HepG2 (cell line): ENCODE data around the gene ZKSCAN1. TPM values are rescaled to one million over a fixed set of nuclear protein-coding genes. Genes with fewer than 3 reads are reported as not detected.
A peak's percentile ranks its signal among the peaks of the same experiment; 100 is the strongest.

ENCODE experiments used
- AGO2 ChIP-seq: fragments of 200-400 bp; formaldehyde crosslinking; optimal IDR thresholded peaks from 2 replicates; pipeline ENCODE3; 2017; ENCODE audit warnings: mild to moderate bottlenecking, low read depth, low read length, moderate library complexity
- FLYWCH1 ChIP-seq: sonication (generic); formaldehyde crosslinking; IDR thresholded peaks from 2 replicates; pipeline ENCODE4 v1.8.1; 2023; ENCODE audit warnings: mild to moderate bottlenecking, missing genetic modification reagents
- KMT2A ChIP-seq: sonication (generic); formaldehyde crosslinking; IDR thresholded peaks from 2 replicates; pipeline ENCODE4 v1.4.0; 2020; ENCODE audit warnings: missing genetic modification reagents
- MAFK ChIP-seq, 2 experiments: IDR thresholded peaks in 1 of 2; conservative IDR thresholded peaks in 1 of 2; 2 replicates each; pipeline ENCODE4 v1.6.1; 2011; ENCODE audit warnings: improper control_type of control experiment in 2 of 2, low read length in 2 of 2
- MED1 ChIP-seq: sonication (generic); formaldehyde crosslinking; IDR thresholded peaks from 2 replicates; pipeline ENCODE4 v1.4.0; 2020; ENCODE audit warnings: missing genetic modification reagents
- PCBP2 ChIP-seq: fragments of 200-400 bp; formaldehyde crosslinking; optimal IDR thresholded peaks from 2 replicates; pipeline ENCODE3; 2018; ENCODE audit warnings: low read length, low read depth; ENCODE audit not compliant: poor library complexity, severe bottlenecking
- SETDB1 ChIP-seq: sonication (generic); formaldehyde crosslinking; IDR thresholded peaks from 2 replicates; pipeline ENCODE4 v1.5.1; 2020; ENCODE audit warnings: missing genetic modification reagents, mild to moderate bottlenecking, borderline replicate concordance
- SOX5 ChIP-seq: IDR thresholded peaks from 2 replicates; pipeline ENCODE4 v1.6.1; 2016; ENCODE audit warnings: borderline replicate concordance
- ZBTB8A ChIP-seq: sonication (generic); formaldehyde crosslinking; IDR thresholded peaks from 2 replicates; pipeline ENCODE4 v1.4.0; 2020; ENCODE audit warnings: mild to moderate bottlenecking, low read depth, missing genetic modification reagents, borderline replicate concordance
- ZFP36 ChIP-seq: fragments of 150-350 bp; IDR thresholded peaks from 2 replicates; pipeline ENCODE4 v1.6.1; 2018; ENCODE audit warnings: borderline replicate concordance, low read length, low read depth; ENCODE audit not compliant: partially characterized antibody
- ZNF17 ChIP-seq: sonication (generic); formaldehyde crosslinking; IDR thresholded peaks from 2 replicates; pipeline ENCODE4 v1.5.0; 2020; ENCODE audit warnings: mild to moderate bottlenecking, missing genetic modification reagents
- ZNF251 ChIP-seq: sonication (generic); formaldehyde crosslinking; IDR thresholded peaks from 2 replicates; pipeline ENCODE4 v1.9.0; 2021; ENCODE audit warnings: mild to moderate bottlenecking, missing genetic modification reagents
- ZNF703 ChIP-seq: sonication (generic); formaldehyde crosslinking; IDR thresholded peaks from 2 replicates; pipeline ENCODE4 v1.5.1; 2020; ENCODE audit warnings: missing genetic modification reagents, mild to moderate bottlenecking, moderate library complexity, borderline replicate concordance
- ZNF850 ChIP-seq: sonication (generic); formaldehyde crosslinking; conservative IDR thresholded peaks from 2 replicates; pipeline ENCODE4 v1.9.0; 2021; ENCODE audit warnings: mild to moderate bottlenecking, missing genetic modification reagents
- polyA plus RNA-seq, 8 experiments: library from polyadenylated mRNA; depleted of rRNA in 3 of 8; stranded (reverse) in 7 of 8; unstranded in 1 of 8; fragments of >200 nt; fragmentation: Illumina TruSeq in 4 of 8; extraction: Trizol in 4 of 8; gene quantifications; 2 replicates each; pipeline versions ENCODE4 v1.2.1 to v1.2.3, GENCODE V29; 2011 to 2016; ENCODE audit warnings: low read depth in 4 of 8, missing spikeins in 1 of 8, mixed read lengths in 1 of 8; ENCODE audit not compliant: insufficient read depth in 1 of 8
- total RNA-seq, 5 experiments: library from RNA; depleted of rRNA; stranded (reverse); fragments of >200 nt; fragmentation: Illumina TruSeq; extraction: Trizol; gene quantifications; 2 replicates each; pipeline ENCODE4 v1.2.3, GENCODE V29; 2016; ENCODE audit warnings: low read depth in 1 of 5
- TF ChIP-seq, protein P1 (sequence below): sonication (generic); formaldehyde crosslinking; IDR thresholded peaks from 2 replicates; pipeline ENCODE4 v1.9.0; 2021; ENCODE audit warnings: missing genetic modification reagents, borderline replicate concordance
- TF ChIP-seq, protein P2 (sequence below): sonication (generic); formaldehyde crosslinking; IDR thresholded peaks from 2 replicates; pipeline ENCODE4 v1.4.0; 2020; ENCODE audit warnings: missing genetic modification reagents
- TF ChIP-seq, protein P3 (sequence below): sonication (generic); formaldehyde crosslinking; conservative IDR thresholded peaks from 2 replicates; pipeline ENCODE4 v1.8.0; 2022; ENCODE audit warnings: mild to moderate bottlenecking, moderate library complexity, missing genetic modification reagents
- TF ChIP-seq, protein P4 (sequence below): sonication (generic); formaldehyde crosslinking; IDR thresholded peaks from 2 replicates; pipeline ENCODE4 v1.4.0; 2020; ENCODE audit warnings: mild to moderate bottlenecking, missing genetic modification reagents
- TF ChIP-seq, protein P5 (sequence below): sonication (generic); formaldehyde crosslinking; IDR thresholded peaks from 2 replicates; pipeline ENCODE4 v1.9.0; 2022; ENCODE audit warnings: missing genetic modification reagents, mild to moderate bottlenecking, borderline replicate concordance

Gene ZKSCAN1
- total and polyA plus RNA-seq, 2 of the 13 experiments (the other 11 are each of a cell fraction or from before 2014, with no cell fraction given): 46.4 to 60.6 TPM

DNA sequence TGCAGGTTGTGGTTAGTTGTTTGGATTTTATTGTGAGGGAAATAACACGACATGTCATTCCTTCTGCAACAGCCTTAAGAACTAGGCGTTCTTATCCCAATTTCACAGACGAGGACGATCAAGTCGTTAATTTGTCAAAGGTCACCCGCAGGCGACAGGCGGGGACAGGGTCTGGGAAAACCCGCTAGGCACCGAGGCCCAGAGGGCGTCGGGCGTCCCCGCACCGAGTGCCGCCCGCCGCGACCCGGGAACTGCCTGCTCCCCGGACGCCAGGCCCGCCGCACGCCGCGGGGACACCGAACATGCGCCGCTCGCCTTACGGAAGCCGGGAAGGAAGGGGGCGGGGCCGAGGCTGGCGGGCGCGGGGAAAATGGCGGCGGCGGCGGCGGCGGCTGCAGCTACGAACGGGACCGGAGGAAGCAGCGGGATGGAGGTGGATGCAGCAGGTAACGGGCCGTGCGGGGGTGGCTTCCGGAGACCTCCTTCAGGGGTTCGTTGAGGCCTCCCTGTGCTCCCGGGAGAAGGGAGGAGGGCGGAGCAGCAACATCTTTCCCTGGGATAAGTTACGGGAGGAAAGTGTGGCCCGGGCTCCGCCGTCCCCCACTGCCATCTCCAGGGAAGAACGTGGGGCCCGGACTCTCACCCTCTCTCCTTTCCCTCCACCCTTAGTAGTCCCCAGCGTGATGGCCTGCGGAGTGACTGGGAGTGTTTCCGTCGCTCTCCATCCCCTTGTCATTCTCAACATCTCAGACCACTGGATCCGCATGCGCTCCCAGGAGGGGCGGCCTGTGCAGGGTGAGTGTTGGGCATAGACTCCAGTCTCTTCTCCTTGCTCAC is 73.4 kb downstream of the ZKSCAN1 start, which contains the start of gene COPS6 (continued):
- TF ChIP-seq, protein P1, sequence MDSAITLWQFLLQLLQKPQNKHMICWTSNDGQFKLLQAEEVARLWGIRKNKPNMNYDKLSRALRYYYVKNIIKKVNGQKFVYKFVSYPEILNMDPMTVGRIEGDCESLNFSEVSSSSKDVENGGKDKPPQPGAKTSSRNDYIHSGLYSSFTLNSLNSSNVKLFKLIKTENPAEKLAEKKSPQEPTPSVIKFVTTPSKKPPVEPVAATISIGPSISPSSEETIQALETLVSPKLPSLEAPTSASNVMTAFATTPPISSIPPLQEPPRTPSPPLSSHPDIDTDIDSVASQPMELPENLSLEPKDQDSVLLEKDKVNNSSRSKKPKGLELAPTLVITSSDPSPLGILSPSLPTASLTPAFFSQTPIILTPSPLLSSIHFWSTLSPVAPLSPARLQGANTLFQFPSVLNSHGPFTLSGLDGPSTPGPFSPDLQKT: no peak
- TF ChIP-seq ZBTB8A (CRISPR knock-in tag) (peak; percentile 53; the same call in 1 of the 2 replicates), ZFP36 (no peak), SETDB1 (CRISPR knock-in tag) (no peak), FLYWCH1 (CRISPR knock-in tag) (peak; percentile 85; the same call in 1 of the 2 replicates), AGO2 (no peak), MED1 (CRISPR knock-in tag) (peak; percentile 84), KMT2A (peak; percentile 88), ZNF251 (peak; percentile 67; the same call in 1 of the 2 replicates), MAFK (conservative IDR thresholded peaks at IDR 0.05 in 1 of 2, IDR thresholded peaks at IDR 0.05 in 1 of 2; ENCODE audit: low read length in 2 of 2) (no peak), SOX5 (CRISPR knock-in tag) (peak; percentile 41; the same call in 1 of the 2 replicates), ZNF703 (CRISPR knock-in tag) (peak; percentile 90; the same call in 1 of the 2 replicates), PCBP2 (no peak), ZNF17 (CRISPR knock-in tag) (no peak), ZNF850 (CRISPR knock-in tag) (no peak)
- TF ChIP-seq, protein P2, sequence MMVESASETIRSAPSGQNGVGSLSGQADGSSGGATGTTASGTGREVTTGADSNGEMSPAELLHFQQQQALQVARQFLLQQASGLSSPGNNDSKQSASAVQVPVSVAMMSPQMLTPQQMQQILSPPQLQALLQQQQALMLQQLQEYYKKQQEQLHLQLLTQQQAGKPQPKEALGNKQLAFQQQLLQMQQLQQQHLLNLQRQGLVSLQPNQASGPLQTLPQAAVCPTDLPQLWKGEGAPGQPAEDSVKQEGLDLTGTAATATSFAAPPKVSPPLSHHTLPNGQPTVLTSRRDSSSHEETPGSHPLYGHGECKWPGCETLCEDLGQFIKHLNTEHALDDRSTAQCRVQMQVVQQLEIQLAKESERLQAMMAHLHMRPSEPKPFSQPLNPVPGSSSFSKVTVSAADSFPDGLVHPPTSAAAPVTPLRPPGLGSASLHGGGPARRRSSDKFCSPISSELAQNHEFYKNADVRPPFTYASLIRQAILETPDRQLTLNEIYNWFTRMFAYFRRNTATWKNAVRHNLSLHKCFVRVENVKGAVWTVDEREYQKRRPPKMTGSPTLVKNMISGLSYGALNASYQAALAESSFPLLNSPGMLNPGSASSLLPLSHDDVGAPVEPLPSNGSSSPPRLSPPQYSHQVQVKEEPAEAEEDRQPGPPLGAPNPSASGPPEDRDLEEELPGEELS (CRISPR knock-in tag): peak; percentile 58; the same call in 1 of the 2 replicates
- TF ChIP-seq, protein P3, sequence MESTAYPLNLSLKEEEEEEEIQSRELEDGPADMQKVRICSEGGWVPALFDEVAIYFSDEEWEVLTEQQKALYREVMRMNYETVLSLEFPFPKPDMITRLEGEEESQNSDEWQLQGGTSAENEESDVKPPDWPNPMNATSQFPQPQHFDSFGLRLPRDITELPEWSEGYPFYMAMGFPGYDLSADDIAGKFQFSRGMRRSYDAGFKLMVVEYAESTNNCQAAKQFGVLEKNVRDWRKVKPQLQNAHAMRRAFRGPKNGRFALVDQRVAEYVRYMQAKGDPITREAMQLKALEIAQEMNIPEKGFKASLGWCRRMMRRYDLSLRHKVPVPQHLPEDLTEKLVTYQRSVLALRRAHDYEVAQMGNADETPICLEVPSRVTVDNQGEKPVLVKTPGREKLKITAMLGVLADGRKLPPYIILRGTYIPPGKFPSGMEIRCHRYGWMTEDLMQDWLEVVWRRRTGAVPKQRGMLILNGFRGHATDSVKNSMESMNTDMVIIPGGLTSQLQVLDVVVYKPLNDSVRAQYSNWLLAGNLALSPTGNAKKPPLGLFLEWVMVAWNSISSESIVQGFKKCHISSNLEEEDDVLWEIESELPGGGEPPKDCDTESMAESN: peak; percentile 93; the same call in 1 of the 2 replicates
- TF ChIP-seq, protein P4, sequence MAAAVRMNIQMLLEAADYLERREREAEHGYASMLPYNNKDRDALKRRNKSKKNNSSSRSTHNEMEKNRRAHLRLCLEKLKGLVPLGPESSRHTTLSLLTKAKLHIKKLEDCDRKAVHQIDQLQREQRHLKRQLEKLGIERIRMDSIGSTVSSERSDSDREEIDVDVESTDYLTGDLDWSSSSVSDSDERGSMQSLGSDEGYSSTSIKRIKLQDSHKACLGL (CRISPR knock-in tag): peak; percentile 93
- TF ChIP-seq, protein P5, sequence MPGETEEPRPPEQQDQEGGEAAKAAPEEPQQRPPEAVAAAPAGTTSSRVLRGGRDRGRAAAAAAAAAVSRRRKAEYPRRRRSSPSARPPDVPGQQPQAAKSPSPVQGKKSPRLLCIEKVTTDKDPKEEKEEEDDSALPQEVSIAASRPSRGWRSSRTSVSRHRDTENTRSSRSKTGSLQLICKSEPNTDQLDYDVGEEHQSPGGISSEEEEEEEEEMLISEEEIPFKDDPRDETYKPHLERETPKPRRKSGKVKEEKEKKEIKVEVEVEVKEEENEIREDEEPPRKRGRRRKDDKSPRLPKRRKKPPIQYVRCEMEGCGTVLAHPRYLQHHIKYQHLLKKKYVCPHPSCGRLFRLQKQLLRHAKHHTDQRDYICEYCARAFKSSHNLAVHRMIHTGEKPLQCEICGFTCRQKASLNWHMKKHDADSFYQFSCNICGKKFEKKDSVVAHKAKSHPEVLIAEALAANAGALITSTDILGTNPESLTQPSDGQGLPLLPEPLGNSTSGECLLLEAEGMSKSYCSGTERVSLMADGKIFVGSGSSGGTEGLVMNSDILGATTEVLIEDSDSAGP: peak; percentile 97
